Measurements from ENCODE around the gene TDRD15.
"Not testable (repeated sequence)": the region's sequence is repeated elsewhere in the genome, so short reads cannot be mapped to it uniquely, and the experiment has no call there.

DNA sequence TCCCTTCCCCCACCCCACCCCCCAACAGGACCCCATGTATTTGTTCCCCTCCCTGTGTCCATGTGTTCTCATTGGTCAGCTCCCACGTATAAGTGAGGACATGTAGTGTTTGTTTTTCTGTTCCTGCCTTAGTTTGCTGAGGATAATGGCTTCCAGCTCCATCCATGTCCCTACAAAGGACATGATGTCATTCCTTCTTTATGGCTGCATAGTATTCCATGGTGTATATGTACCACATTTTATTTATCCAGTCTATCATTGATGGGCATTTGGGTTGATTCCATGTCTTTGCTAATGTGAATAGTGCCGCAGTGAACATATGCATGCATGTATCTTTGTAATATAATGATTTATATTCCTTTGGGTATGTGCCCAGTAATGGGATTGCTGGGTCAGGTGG, 27.5 kb downstream of the TDRD15 start:
- TF ChIP-seq, protein P1, sequence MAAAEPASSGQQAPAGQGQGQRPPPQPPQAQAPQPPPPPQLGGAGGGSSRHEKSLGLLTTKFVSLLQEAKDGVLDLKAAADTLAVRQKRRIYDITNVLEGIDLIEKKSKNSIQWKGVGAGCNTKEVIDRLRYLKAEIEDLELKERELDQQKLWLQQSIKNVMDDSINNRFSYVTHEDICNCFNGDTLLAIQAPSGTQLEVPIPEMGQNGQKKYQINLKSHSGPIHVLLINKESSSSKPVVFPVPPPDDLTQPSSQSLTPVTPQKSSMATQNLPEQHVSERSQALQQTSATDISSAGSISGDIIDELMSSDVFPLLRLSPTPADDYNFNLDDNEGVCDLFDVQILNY (CRISPR knock-in tag; conservative IDR thresholded peaks at IDR 0.05), result not testable (repeated sequence)
- TF ChIP-seq, protein P2, sequence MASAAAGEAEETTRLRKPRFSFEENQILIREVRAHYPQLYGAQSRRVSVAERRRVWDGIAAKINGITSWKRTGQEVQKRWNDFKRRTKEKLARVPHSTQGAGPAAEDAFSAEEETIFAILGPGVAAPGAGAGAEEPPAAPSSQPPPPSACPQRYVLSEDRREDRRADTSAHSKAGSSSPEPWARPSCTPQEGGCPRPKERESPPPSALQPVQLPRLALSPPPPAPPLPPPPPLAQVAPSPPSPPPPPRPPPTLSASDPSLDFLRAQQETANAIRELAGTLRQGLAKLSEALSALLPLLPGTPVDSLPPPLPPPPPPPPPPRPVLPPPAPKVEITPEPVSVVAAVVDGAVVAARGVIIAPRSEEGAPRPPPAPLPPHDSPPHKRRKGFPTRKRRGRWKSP (CRISPR knock-in tag; IDR thresholded peaks at IDR 0.05), result not testable (repeated sequence)
- TF ChIP-seq POLR2AphosphoS2 (IDR thresholded peaks at IDR 0.05; ENCODE audit: low read depth, low read length); ZBTB7A (CRISPR knock-in tag; IDR thresholded peaks at IDR 0.05); MZF1 (CRISPR knock-in tag; IDR thresholded peaks at IDR 0.05; ENCODE audit: borderline replicate concordance); EP300 (IDR thresholded peaks at IDR 0.05; ENCODE audit: low read depth in 2 of 2, low read length in 2 of 2); EP300 (CRISPR knock-in tag; IDR thresholded peaks at IDR 0.05; ENCODE audit: borderline replicate concordance); RAD21 (CRISPR knock-in tag; IDR thresholded peaks at IDR 0.05); ZKSCAN8 (CRISPR knock-in tag; IDR thresholded peaks at IDR 0.05; ENCODE audit: borderline replicate concordance): not testable (repeated sequence)

All from HepG2 (cell line).